Dendritic cell treated with granulocyte-macrophage colony-stimulating factor and Interleukin-4, amounts not matched to agents 40 ng/mL and 50 ng/mL, for 4 days (primary cell): Measurements from ENCODE around the gene KLHDC10.
"Not testable (repeated sequence)": the region's sequence is repeated elsewhere in the genome, so short reads cannot be mapped to it uniquely, and the experiment has no call there.

Experiments used
- H3K27ac Mint-ChIP-seq: one replicate; pipeline ENCODE4 v1.8.0; 2022; ENCODE audit warnings: mild to moderate bottlenecking, mixed read lengths
- H3K27me3 Mint-ChIP-seq: one replicate; pipeline ENCODE4 v1.8.0; 2022; ENCODE audit warnings: mild to moderate bottlenecking, mixed read lengths
- H3K36me3 Mint-ChIP-seq: one replicate; pipeline ENCODE4 v1.8.0; 2022; ENCODE audit warnings: low read depth, mixed read lengths
- H3K4me1 Mint-ChIP-seq: one replicate; pipeline ENCODE4 v1.8.0; 2022; ENCODE audit warnings: low read depth, mixed read lengths
- H3K4me3 Mint-ChIP-seq: one replicate; pipeline ENCODE4 v1.8.0; 2022; ENCODE audit warnings: mild to moderate bottlenecking, moderate library complexity, mixed read lengths
- H3K9me3 Mint-ChIP-seq: one replicate; pipeline ENCODE4 v1.8.0; 2022; ENCODE audit warnings: mixed read lengths
- intact Hi-C: fragments of 100-400 bp; cut with micrococcal nuclease; formaldehyde crosslinking; loops from one replicate; pipeline ENCODE4 v1.15.0; 2022

Gene KLHDC10

GRCh38 chr7:130156140-130156539 is 85.8 kb downstream of the KLHDC10 start:
- H3K27ac Mint-ChIP-seq: no peak overlapping the region
- H3K27me3 Mint-ChIP-seq: no peaks in the 10 kb centered on the region
- intact Hi-C loops: no loop called here
- H3K4me3 Mint-ChIP-seq: no peak overlapping the region
- peaks cover 10% of the 10 kb centered on the region for H3K9me3 Mint-ChIP-seq
- no peaks in the 10 kb centered on the region for H3K4me1 Mint-ChIP-seq
- H3K36me3 Mint-ChIP-seq: peaks cover 35% of the 10 kb centered on the region

GRCh38 chr7:130157700-130158099 is 87.4 kb downstream of the KLHDC10 start:
- Mint-ChIP-seq H3K27ac (no peak overlapping the region), H3K36me3 (peaks cover 49% of the 10 kb centered on the region), H3K4me3 (no peak overlapping the region), H3K4me1 (no peaks in the 10 kb centered on the region), H3K27me3 (no peaks in the 10 kb centered on the region), H3K9me3 (peaks cover 10% of the 10 kb centered on the region)
- intact Hi-C loops: no loop called here

- Mint-ChIP-seq H3K27me3 (no peaks in the 10 kb centered on the region), H3K4me1 (no peaks in the 10 kb centered on the region), H3K4me3 (no peak overlapping the region), H3K9me3 (peaks cover 10% of the 10 kb centered on the region), H3K36me3 (peaks cover 64% of the 10 kb centered on the region), H3K27ac (no peak overlapping the region)
- intact Hi-C loops: no loop called here
Measured at GRCh38 chr7:130160023-130160422, 89.7 kb downstream of the KLHDC10 start.

GRCh38 chr7:130160455-130160854 is 90.1 kb downstream of the KLHDC10 start:
- no peak overlapping the region for H3K27ac Mint-ChIP-seq
- H3K27me3 Mint-ChIP-seq: no peaks in the 10 kb centered on the region
- peaks cover 68% of the 10 kb centered on the region for H3K36me3 Mint-ChIP-seq
- H3K9me3 Mint-ChIP-seq: peaks cover 10% of the 10 kb centered on the region
- intact Hi-C loops: no loop called here
- no peak overlapping the region for H3K4me3 Mint-ChIP-seq
- no peaks in the 10 kb centered on the region for H3K4me1 Mint-ChIP-seq

GRCh38 chr7:130162196-130162595 is 91.9 kb downstream of the KLHDC10 start:
- intact Hi-C loops: no loop called here
- Mint-ChIP-seq H3K27me3 (no peaks in the 10 kb centered on the region), H3K4me3 (no peak overlapping the region), H3K9me3 (peaks cover 10% of the 10 kb centered on the region), H3K4me1 (no peaks in the 10 kb centered on the region), H3K36me3 (peaks cover 82% of the 10 kb centered on the region), H3K27ac (no peak overlapping the region)

GRCh38 chr7:130174237-130174959 is 104.1 kb downstream of the KLHDC10 start:
- H3K4me1 Mint-ChIP-seq: no peaks in the 10 kb centered on the region
- no peak overlapping the region for H3K4me3 Mint-ChIP-seq
- intact Hi-C loops: no loop called here
- H3K27me3 Mint-ChIP-seq: no peaks in the 10 kb centered on the region
- no peaks in the 10 kb centered on the region for H3K9me3 Mint-ChIP-seq
- no peak overlapping the region for H3K27ac Mint-ChIP-seq
- peaks cover 80% of the 10 kb centered on the region for H3K36me3 Mint-ChIP-seq

- Mint-ChIP-seq H3K4me3 (no peak overlapping the region), H3K9me3 (no peaks in the 10 kb centered on the region), H3K36me3 (peaks cover 74% of the 10 kb centered on the region), H3K27ac (no peak overlapping the region), H3K4me1 (no peaks in the 10 kb centered on the region), H3K27me3 (no peaks in the 10 kb centered on the region)
- intact Hi-C loops: no loop called here
Measured at GRCh38 chr7:130178251-130178650, 107.9 kb downstream of the KLHDC10 start.

- Mint-ChIP-seq H3K36me3 (peaks cover 68% of the 10 kb centered on the region), H3K9me3 (no peaks in the 10 kb centered on the region), H3K27me3 (no peaks in the 10 kb centered on the region), H3K4me1 (no peaks in the 10 kb centered on the region), H3K4me3 (no peak overlapping the region), H3K27ac (no peak overlapping the region)
- intact Hi-C loops: no loop called here
Measured at GRCh38 chr7:130179631-130180030, 109.3 kb downstream of the KLHDC10 start.

- Mint-ChIP-seq H3K36me3 (peaks cover 63% of the 10 kb centered on the region), H3K4me1 (no peaks in the 10 kb centered on the region), H3K9me3 (no peaks in the 10 kb centered on the region), H3K4me3 (no peak overlapping the region), H3K27me3 (no peaks in the 10 kb centered on the region), H3K27ac (no peak overlapping the region)
- intact Hi-C loops: no loop called here
Measured at GRCh38 chr7:130180571-130181262, 110.4 kb downstream of the KLHDC10 start.

- H3K4me3 Mint-ChIP-seq: no peak overlapping the region
- H3K9me3 Mint-ChIP-seq: no peaks in the 10 kb centered on the region
- no peak overlapping the region for H3K27ac Mint-ChIP-seq
- intact Hi-C loops: no loop called here
- H3K4me1 Mint-ChIP-seq: no peaks in the 10 kb centered on the region
- no peaks in the 10 kb centered on the region for H3K27me3 Mint-ChIP-seq
- H3K36me3 Mint-ChIP-seq: peaks cover 62% of the 10 kb centered on the region
Measured at GRCh38 chr7:130181263-130181605, 110.9 kb downstream of the KLHDC10 start.

- no peak overlapping the region for H3K4me3 Mint-ChIP-seq
- no peak overlapping the region for H3K27ac Mint-ChIP-seq
- H3K27me3 Mint-ChIP-seq: no peaks in the 10 kb centered on the region
- H3K9me3 Mint-ChIP-seq: no peaks in the 10 kb centered on the region
- peaks cover 64% of the 10 kb centered on the region for H3K36me3 Mint-ChIP-seq
- no peaks in the 10 kb centered on the region for H3K4me1 Mint-ChIP-seq
- intact Hi-C loops: no loop called here
Measured at GRCh38 chr7:130182990-130183389, 112.7 kb downstream of the KLHDC10 start.

GRCh38 chr7:130184349-130184748 is 114.0 kb downstream of the KLHDC10 start:
- intact Hi-C loops, H3K4me1 Mint-ChIP-seq, H3K27me3 Mint-ChIP-seq, H3K9me3 Mint-ChIP-seq, H3K27ac Mint-ChIP-seq, H3K4me3 Mint-ChIP-seq: not testable (repeated sequence)
- H3K36me3 Mint-ChIP-seq: peaks cover 63% of the 10 kb centered on the region
